ENCODE measurements around the gene SPTBN1.

DNA sequence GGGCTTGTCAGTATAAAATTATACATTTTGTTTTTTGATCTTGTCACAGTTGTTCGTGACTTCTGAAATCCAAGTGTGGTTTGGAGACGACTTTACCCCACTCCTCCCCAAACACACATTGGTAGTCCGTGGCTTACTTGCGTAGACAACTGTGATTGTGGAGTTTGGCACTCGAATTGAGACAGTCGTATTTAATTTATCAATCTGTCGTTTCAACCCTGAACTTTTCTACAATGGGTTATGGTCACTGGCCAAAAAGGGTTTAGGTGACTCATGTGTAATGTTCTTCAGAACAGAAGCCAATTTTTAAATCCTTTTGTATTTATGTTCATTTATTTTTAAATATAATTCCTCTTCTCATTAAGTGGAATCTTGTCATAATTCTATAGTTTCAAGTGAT lies 129.9 kb downstream of the SPTBN1 start:
- TF ChIP-seq CTCF (IDR thresholded peaks at IDR 0.05; ENCODE audit: low read length) (no peak), EZH2 (IDR thresholded peaks at IDR 0.05; ENCODE audit: borderline replicate concordance, low read length) (no peak)

All from OCI-LY1 (cell line).